Measurements from ENCODE around the gene SRRM3.
"Not testable (repeated sequence)": the region's sequence is repeated elsewhere in the genome, so short reads cannot be mapped to it uniquely, and the experiment has no call there.

- not testable (repeated sequence) for TF ChIP-seq CTCF (IDR thresholded peaks at IDR 0.05; ENCODE audit: insufficient read depth, low read depth, low read length); EZH2 (IDR thresholded peaks at IDR 0.05; ENCODE audit: insufficient read depth, low read length)
These were observed 107.2 kb downstream of the SRRM3 start for GRCh38 chr7:76308874-76309273.
